SK-N-SH (cell line): ENCODE results near the gene HSD11B1. TPM values are rescaled to one million over a fixed set of nuclear protein-coding genes. Genes with fewer than 3 reads are reported as not detected.

Experiments used
- CTCF ChIA-PET: fragments of 300-600, 350-600 bp; formaldehyde crosslinking; extraction: SDS; loops from one replicate; lab custom pipeline; 2021; lab: Yijun Ruan, JAX
- POLR2A ChIA-PET: fragments of 350-600 bp; sonication (Branson Sonifier 250); formaldehyde crosslinking; extraction: SDS; loops from one replicate; lab custom pipeline; 2020; ENCODE audit warnings: antibody characterized with exemption, inconsistent platforms; lab: Yijun Ruan, JAX
- DNase-seq: peaks from one replicate; pipeline ENCODE4 v3.0.0; 2012
- H2AFZ ChIP-seq: fragments of 200-600 bp; sonication (generic); 2 replicates; pipeline ENCODE4 v1.8.1; 2016; ENCODE audit warnings: antibody characterized with exemption, mild to moderate bottlenecking, low read depth
- H3F3A ChIP-seq: fragments of 200-600 bp; sonication (generic); replicated peaks from 2 replicates; pipeline ENCODE3; 2016; ENCODE audit warnings: antibody characterized with exemption, mild to moderate bottlenecking; ENCODE audit not compliant: insufficient read depth
- H3K27ac ChIP-seq, 2 experiments: fragments of 200-500 bp in 1 of 2; fragments of 200-600 bp in 1 of 2; sonication (Bioruptor generic) in 1 of 2; sonication (generic), shearing (Covaris generic) in 1 of 2; 2 replicates each; pipeline versions ENCODE4 v1.5.1 to v1.6.1; 2014 to 2016; ENCODE audit warnings: low read depth in 2 of 2, inconsistent platforms in 1 of 2, low read length in 1 of 2, mild to moderate bottlenecking in 1 of 2, mixed read lengths in 1 of 2
- H3K27me3 ChIP-seq: fragments of 200-600 bp; sonication (generic), shearing (Covaris generic); 2 replicates; pipeline ENCODE4 v1.6.1; 2016; ENCODE audit warnings: mixed run types; ENCODE audit not compliant: insufficient read depth
- H3K36me3 ChIP-seq, 2 experiments: fragments of 200-500 bp in 1 of 2; fragments of 200-600 bp in 1 of 2; sonication (Bioruptor generic) in 1 of 2; sonication (generic) in 1 of 2; replicated peaks in 1 of 2; 2 replicates each; pipeline versions ENCODE3 to v1.5.1; 2014 to 2016; ENCODE audit warnings: low read length in 1 of 2, mild to moderate bottlenecking in 1 of 2; ENCODE audit not compliant: insufficient read depth in 2 of 2, control insufficient read depth in 1 of 2
- H3K4me1 ChIP-seq, 2 experiments: fragments of 200-500 bp in 1 of 2; fragments of 200-600 bp in 1 of 2; sonication (Bioruptor generic) in 1 of 2; sonication (generic), shearing (Covaris generic) in 1 of 2; 2 replicates each; pipeline versions ENCODE4 v1.5.1 to v1.6.1; 2014 to 2016; ENCODE audit warnings: low read depth in 1 of 2, low read length in 1 of 2, mixed run types in 1 of 2; ENCODE audit not compliant: insufficient read depth in 2 of 2, control insufficient read depth in 1 of 2
- H3K4me2 ChIP-seq: fragments of 200-600 bp; sonication (generic), shearing (Covaris generic); 2 replicates; pipeline ENCODE4 v1.6.1; 2017; ENCODE audit warnings: mixed run types
- H3K4me3 ChIP-seq, 2 experiments: fragments of 200-500 bp in 1 of 2; fragments of 200-600 bp in 1 of 2; sonication (Bioruptor generic) in 1 of 2; sonication (generic), shearing (Covaris generic) in 1 of 2; 2 replicates each; pipeline versions ENCODE4 v1.5.1 to v1.8.1; 2014 to 2016; ENCODE audit warnings: low read depth in 2 of 2, inconsistent platforms in 1 of 2, low read length in 1 of 2, mild to moderate bottlenecking in 1 of 2, mixed read lengths in 1 of 2, moderate library complexity in 1 of 2
- H3K79me2 ChIP-seq: fragments of 200-600 bp; sonication (generic); 2 replicates; pipeline ENCODE4 v1.8.1; 2017; ENCODE audit warnings: mild to moderate bottlenecking; ENCODE audit not compliant: insufficient read depth
- H3K9ac ChIP-seq: fragments of 200-600 bp; sonication (generic); 2 replicates; pipeline ENCODE4 v1.6.1; 2017; ENCODE audit warnings: mixed run types
- H3K9me2 ChIP-seq: fragments of 200-600 bp; sonication (generic); 2 replicates; pipeline ENCODE4 v1.6.1; 2017; ENCODE audit warnings: mixed run types
- H3K9me3 ChIP-seq: fragments of 200-600 bp; sonication (generic); 2 replicates; pipeline ENCODE4 v1.6.1; 2017; ENCODE audit warnings: mixed run types, mild to moderate bottlenecking, moderate library complexity
- H4K20me1 ChIP-seq: fragments of 200-600 bp; sonication (generic); 2 replicates; pipeline ENCODE4 v1.6.1; 2017; ENCODE audit warnings: mild to moderate bottlenecking, mixed run types; ENCODE audit not compliant: insufficient read depth
- EP300 ChIP-seq, 2 experiments: IDR thresholded peaks; 2 replicates each; pipeline versions ENCODE4 v1.4.0 to v1.6.1; 2012; ENCODE audit warnings: borderline replicate concordance in 1 of 2, low read depth in 1 of 2, low read length in 1 of 2
- GATA2 ChIP-seq: sonication (generic); formaldehyde crosslinking; IDR thresholded peaks from 2 replicates; pipeline ENCODE4 v1.5.0; 2020; ENCODE audit warnings: mild to moderate bottlenecking, missing genetic modification reagents
- MEF2A ChIP-seq: IDR thresholded peaks from 2 replicates; pipeline ENCODE4 v1.4.0; 2012; ENCODE audit warnings: low read depth, borderline replicate concordance
- MXI1 ChIP-seq: IDR thresholded peaks from 2 replicates; pipeline ENCODE4 v1.6.1; 2012; ENCODE audit warnings: mild to moderate bottlenecking, low read depth, low read length, improper control_type of control experiment
- POLR2AphosphoS5 ChIP-seq: IDR thresholded peaks from 2 replicates; pipeline ENCODE4 v1.6.1; 2012; ENCODE audit warnings: low read depth, low read length
- RCOR1 ChIP-seq: fragments of 150-350 bp; IDR thresholded peaks from 2 replicates; pipeline ENCODE4 v1.6.1; 2017; ENCODE audit warnings: antibody characterized with exemption, low read length
- SIN3A ChIP-seq: IDR thresholded peaks from 2 replicates; pipeline ENCODE4 v1.6.1; 2012; ENCODE audit warnings: low read depth, mild to moderate bottlenecking, low read length, moderate library complexity, borderline replicate concordance
- SMC3 ChIP-seq: IDR thresholded peaks from 2 replicates; pipeline ENCODE4 v1.6.1; 2012; ENCODE audit warnings: low read depth, low read length, improper control_type of control experiment
- WGBS: methylation state at CpG from one replicate; pipeline ENCODE4 v1.1.6; 2017; ENCODE audit warnings: low lambda C conversion rate; 5-methylcytosine and 5-hydroxymethylcytosine counted together
- polyA plus RNA-seq, 3 experiments: library from polyadenylated mRNA; depleted of rRNA; stranded (reverse); fragments of >200 nt; gene quantifications; 2 replicates each; pipeline ENCODE4 v1.2.3, GENCODE V29; 2012
- TF ChIP-seq, protein P1 (sequence below): IDR thresholded peaks from 2 replicates; pipeline ENCODE4 v1.4.0; 2012; ENCODE audit warnings: low read depth, borderline replicate concordance

HSD11B1 gene
- polyA plus RNA-seq, 1 of the 3 experiments (the other 2 are of a cell fraction): 0.23 TPM

DNA sequence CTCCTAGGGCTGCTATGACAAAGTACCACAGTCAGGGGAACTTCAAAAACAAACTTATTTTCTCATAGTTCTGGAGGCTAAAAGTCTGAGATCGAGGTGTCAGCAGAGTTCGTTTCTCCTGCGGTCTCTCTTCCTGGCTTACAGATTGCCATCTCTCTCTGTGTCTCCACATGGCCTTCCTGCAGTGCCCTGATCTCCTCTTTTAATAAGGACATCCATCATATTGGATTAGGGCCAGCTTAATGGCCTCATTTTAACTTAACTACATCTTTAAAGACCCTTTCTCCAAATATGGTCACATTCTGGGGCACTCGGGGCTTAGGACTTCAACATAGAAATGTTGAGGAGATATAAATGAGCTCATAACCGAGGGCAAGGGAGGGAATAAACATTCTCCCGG is 67.5 kb downstream of the HSD11B1 start:
- Histone ChIP-seq H3K27me3 (no peaks in the 10 kb centered on the region), H3K4me1 (peaks cover 18 to 36% of the 10 kb centered on the region in 2 experiments), H3K79me2 (no peaks in the 10 kb centered on the region), H3K27ac (no peak overlapping the region), H3K9me2 (no peaks in the 10 kb centered on the region), H3F3A (peaks cover 37% of the 10 kb centered on the region), H3K9ac (no peak overlapping the region), H3K9me3 (no peaks in the 10 kb centered on the region), H4K20me1 (no peaks in the 10 kb centered on the region), H3K36me3 (no peaks in the 10 kb centered on the region), H3K4me3 (no peak overlapping the region), H3K4me2 (no peak overlapping the region), H2AFZ (no peak overlapping the region)
- WGBS: 37% methylated on average over 6 of the region's 6 CpGs
- ChIA-PET POLR2A (interaction anchor here (1.3 kb wide), 1 partner anchor 11 kb away, joined by 3 read pairs; no protein-coding TSS in a partner anchor), CTCF (interaction anchor here (1.2 to 1.5 kb wide), 2 partner anchors 12 to 79 kb away, joined by 3 to 4 read pairs; no protein-coding TSS in a partner anchor)
- TF ChIP-seq MEF2A (no peak), SMC3 (no peak), EP300 (IDR thresholded peaks at IDR 0.05; ENCODE audit: borderline replicate concordance in 1 of 2, low read depth in 1 of 2, low read length in 1 of 2) (peak in 1 of 2 experiments; percentile 48; a peak in 1 of 4 replicates), MXI1 (no peak; the same call in 1 of the 2 replicates), GATA2 (CRISPR knock-in tag) (peak; percentile 74), RCOR1 (no peak)
- DNase-seq: peak; percentile 53

DNA sequence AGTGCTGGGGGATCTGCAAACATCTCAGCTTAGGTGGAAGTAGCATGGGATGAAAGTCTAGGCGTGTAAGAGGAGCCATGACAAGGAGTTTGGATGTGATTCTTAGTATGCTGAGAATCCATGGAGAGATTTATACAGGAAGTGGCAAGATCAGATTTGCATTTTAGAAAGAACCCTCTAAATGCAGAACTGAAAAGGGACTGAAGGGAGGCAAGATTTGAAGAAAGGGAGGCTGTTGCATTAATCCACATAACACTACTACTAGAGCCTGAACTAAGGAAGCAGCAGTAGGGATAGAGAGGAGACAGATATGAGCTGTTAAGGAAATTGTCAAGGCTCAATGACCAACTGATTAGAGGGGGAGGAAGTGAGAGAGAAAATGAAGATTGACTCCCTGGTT is 69.9 kb downstream of the HSD11B1 start:
- WGBS: 73% methylated on average over 1 of the region's 1 CpG
- no peaks in the 10 kb centered on the region for H3K79me2 ChIP-seq
- H3K4me1 ChIP-seq: peaks cover 13 to 15% of the 10 kb centered on the region in 2 experiments; a peak in 3 of 4 replicates
- H3K4me3 ChIP-seq: no peak overlapping the region
- ChIA-PET CTCF (interaction anchor here (0.7 to 2.3 kb wide), 3 partner anchors 40 to 518 kb away, joined by 3 to 6 read pairs (median 3); no protein-coding TSS in a partner anchor), POLR2A (no interaction called here)
- no peak for TF ChIP-seq SIN3A
- TF ChIP-seq POLR2AphosphoS5: no peak
- H2AFZ ChIP-seq: no peak overlapping the region
- no peak for DNase-seq
- H3K9me3 ChIP-seq: no peaks in the 10 kb centered on the region
- no peaks in the 10 kb centered on the region for H4K20me1 ChIP-seq
- no peak overlapping the region for H3K9ac ChIP-seq
- H3K27ac ChIP-seq: no peak overlapping the region
- no peaks in the 10 kb centered on the region for H3K27me3 ChIP-seq
- H3K9me2 ChIP-seq: no peaks in the 10 kb centered on the region
- H3K4me2 ChIP-seq: no peak overlapping the region
- H3F3A ChIP-seq: peaks cover 17% of the 10 kb centered on the region
- peaks cover 0 to 2% of the 10 kb centered on the region in 2 experiments for H3K36me3 ChIP-seq

DNA sequence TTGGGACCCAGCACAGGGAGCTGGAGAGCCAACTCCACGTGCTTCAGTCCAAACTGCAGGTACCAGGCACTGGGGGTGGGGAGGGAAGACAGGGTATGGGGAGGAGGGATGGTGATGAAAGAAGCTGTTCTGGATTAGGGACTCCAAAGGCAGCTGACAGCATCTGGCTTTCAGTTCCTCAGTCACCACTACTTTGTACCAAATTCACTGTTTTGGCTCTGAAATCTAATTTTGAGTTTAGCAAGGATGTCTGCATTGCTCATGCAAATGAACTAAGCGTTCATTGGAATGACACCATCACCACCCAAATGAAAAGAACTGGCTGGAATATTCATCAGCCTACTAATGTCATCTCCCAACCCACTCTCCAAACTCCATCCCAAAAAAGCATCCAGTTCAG is 71.0 kb downstream of the HSD11B1 start:
- Histone ChIP-seq H3K4me3 (no peak overlapping the region), H3F3A (peaks cover 9% of the 10 kb centered on the region), H3K9me2 (no peaks in the 10 kb centered on the region), H3K79me2 (no peaks in the 10 kb centered on the region), H3K4me2 (no peak overlapping the region), H3K9me3 (no peaks in the 10 kb centered on the region), H3K4me1 (peaks cover 5 to 10% of the 10 kb centered on the region in 2 experiments; a peak in 2 of 4 replicates), H2AFZ (no peak overlapping the region), H3K27me3 (no peaks in the 10 kb centered on the region), H4K20me1 (no peaks in the 10 kb centered on the region), H3K27ac (no peak overlapping the region), H3K36me3 (peaks cover 0 to 3% of the 10 kb centered on the region in 2 experiments), H3K9ac (no peak overlapping the region)
- TF ChIP-seq, protein P1, sequence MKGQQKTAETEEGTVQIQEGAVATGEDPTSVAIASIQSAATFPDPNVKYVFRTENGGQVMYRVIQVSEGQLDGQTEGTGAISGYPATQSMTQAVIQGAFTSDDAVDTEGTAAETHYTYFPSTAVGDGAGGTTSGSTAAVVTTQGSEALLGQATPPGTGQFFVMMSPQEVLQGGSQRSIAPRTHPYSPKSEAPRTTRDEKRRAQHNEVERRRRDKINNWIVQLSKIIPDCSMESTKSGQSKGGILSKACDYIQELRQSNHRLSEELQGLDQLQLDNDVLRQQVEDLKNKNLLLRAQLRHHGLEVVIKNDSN: no peak
- ChIA-PET POLR2A (no interaction called here), CTCF (interaction anchor here (2.7 kb wide), 1 partner anchor 48 kb away, joined by 11 read pairs; no protein-coding TSS in a partner anchor)
- WGBS: 50% methylated on average over 2 of the region's 2 CpGs
- DNase-seq: no peak
